ENCODE measurements around the gene PARP8. TPM values are rescaled to one million over a fixed set of nuclear protein-coding genes. Genes with fewer than 3 reads are reported as not detected.
"Not testable (repeated sequence)": the region's sequence is repeated elsewhere in the genome, so short reads cannot be mapped to it uniquely, and the experiment has no call there.

PARP8 gene, protein sequence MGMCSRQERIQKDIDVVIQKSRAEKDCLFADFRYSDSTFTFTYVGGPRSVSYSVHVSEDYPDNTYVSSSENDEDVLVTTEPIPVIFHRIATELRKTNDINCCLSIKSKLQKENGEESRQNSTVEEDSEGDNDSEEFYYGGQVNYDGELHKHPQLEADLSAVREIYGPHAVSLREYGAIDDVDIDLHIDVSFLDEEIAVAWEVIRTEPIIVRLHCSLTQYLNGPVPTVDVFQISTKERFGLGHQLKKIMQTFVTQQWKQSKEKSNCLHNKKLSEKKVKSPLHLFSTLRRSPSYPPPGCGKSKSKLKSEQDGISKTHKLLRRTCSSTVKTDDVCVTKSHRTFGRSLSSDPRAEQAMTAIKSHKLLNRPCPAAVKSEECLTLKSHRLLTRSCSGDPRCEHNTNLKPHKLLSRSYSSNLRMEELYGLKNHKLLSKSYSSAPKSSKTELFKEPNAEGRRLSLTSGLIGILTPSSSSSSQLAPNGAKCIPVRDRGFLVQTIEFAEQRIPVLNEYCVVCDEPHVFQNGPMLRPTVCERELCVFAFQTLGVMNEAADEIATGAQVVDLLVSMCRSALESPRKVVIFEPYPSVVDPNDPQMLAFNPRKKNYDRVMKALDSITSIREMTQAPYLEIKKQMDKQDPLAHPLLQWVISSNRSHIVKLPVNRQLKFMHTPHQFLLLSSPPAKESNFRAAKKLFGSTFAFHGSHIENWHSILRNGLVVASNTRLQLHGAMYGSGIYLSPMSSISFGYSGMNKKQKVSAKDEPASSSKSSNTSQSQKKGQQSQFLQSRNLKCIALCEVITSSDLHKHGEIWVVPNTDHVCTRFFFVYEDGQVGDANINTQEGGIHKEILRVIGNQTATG
- total RNA-seq (2014; rRNA removed) (0.07 and 0.69 TPM in 2 replicates), Bru-seq, nascent RNA (percentile 24 among the genes with signal in this experiment), BruChase-seq, experiment 1, labeled RNA remaining after a 6-hour chase (percentile 13 among the genes with signal in this experiment), BruChase-seq, experiment 2, labeled RNA remaining after a 2-hour chase (percentile 23 among the genes with signal in this experiment)
- long read RNA-seq, partial matches to known transcripts, result 1 of 1 reads
- long read RNA-seq, other reads (novel, unspliced or antisense), result 0 of 1 reads

DNA sequence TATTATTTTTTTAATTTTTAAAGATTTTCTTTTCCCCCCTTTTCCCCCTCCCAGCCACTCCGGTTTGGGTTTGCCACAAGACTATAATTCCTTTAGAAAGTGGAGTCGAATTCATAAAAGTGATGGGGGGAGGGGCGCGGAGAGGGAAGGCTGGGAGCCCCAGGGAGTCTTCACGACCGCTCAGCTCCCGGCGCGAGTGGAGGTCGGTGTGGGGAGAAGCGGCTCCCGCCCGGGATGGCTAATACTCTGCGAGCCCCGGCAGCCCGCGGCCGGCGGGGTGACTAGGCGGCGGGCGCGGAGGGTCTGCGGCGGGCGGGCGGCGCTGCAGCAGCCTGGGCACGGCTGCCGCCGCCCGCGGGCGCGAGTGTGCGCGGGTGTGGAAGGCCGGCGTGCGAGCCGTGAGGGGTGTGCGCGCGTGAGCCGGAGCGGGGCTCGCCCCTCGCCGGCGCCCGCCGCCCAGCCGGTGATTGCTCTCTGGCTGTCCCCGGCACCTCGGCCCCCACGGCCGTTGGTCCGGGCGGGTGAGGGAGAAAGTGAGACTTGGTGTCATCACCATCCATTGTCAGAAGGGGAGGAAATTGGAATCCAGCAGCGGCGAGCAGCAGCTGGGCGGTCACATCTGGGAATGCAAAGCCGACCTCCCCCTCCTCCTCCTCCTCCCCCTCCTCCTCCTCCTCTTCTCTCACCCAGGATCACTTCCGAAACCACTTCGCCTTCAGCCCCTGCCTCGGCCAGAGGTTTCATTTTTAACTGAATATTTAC lies at the start of gene PARP8:
TSS of gene PARP8 (plus strand) at position 377 of the 762 bp plus-strand sequence. CDS start 459 bp downstream, outside the sequence.
- POLR2A ChIA-PET (ENCODE audit: unreplicated experiment), result no interaction called here
- H3K4me1 ChIP-seq (ENCODE audit: insufficient read depth, low read length), result no peaks in the 10 kb centered on the region
- no peaks in the 10 kb centered on the region for H3K9me2 ChIP-seq (replicated peaks; ENCODE audit: low read length)
- DNase-seq (no peak), ATAC-seq (no peak)
- peak within 1 kb of the TSS; percentile 83 for H3K4me2 ChIP-seq (ENCODE audit: low read length)
- intact Hi-C loops (cut with micrococcal nuclease), result no loop called here
- no TSS peak for BruUV-seq (replicated peaks)
- CTCF ChIA-PET, result no interaction called here
- H3K27me3 ChIP-seq (ENCODE audit: low read length), result peaks cover 16% of the 10 kb centered on the region
- no peak within 1 kb of the TSS for H3K27ac ChIP-seq (ENCODE audit: low read length)
- no peaks in the 10 kb centered on the region for H3K79me2 ChIP-seq (ENCODE audit: low read length)
- no peaks in the 10 kb centered on the region for H3K36me3 ChIP-seq (ENCODE audit: low read depth, low read length)
- no peaks in the 10 kb centered on the region for H3F3A ChIP-seq (ENCODE audit: low read length, unreplicated experiment)
- peak within 1 kb of the TSS; percentile 68 for H2AFZ ChIP-seq (ENCODE audit: low read length)
- no peak for TF ChIP-seq EZH2phosphoT487 (IDR thresholded peaks at IDR 0.05; ENCODE audit: borderline replicate concordance, low read length)
- TF ChIP-seq, protein P1, sequence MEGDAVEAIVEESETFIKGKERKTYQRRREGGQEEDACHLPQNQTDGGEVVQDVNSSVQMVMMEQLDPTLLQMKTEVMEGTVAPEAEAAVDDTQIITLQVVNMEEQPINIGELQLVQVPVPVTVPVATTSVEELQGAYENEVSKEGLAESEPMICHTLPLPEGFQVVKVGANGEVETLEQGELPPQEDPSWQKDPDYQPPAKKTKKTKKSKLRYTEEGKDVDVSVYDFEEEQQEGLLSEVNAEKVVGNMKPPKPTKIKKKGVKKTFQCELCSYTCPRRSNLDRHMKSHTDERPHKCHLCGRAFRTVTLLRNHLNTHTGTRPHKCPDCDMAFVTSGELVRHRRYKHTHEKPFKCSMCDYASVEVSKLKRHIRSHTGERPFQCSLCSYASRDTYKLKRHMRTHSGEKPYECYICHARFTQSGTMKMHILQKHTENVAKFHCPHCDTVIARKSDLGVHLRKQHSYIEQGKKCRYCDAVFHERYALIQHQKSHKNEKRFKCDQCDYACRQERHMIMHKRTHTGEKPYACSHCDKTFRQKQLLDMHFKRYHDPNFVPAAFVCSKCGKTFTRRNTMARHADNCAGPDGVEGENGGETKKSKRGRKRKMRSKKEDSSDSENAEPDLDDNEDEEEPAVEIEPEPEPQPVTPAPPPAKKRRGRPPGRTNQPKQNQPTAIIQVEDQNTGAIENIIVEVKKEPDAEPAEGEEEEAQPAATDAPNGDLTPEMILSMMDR (conservative IDR thresholded peaks at IDR 0.05; ENCODE audit: low read depth, low read length), result no peak
- no peak for TF ChIP-seq EZH2 (IDR thresholded peaks at IDR 0.05; ENCODE audit: low read length, unreplicated experiment)
- peak within 1 kb of the TSS; percentile 66 for H3K4me3 ChIP-seq (ENCODE audit: low read length)
- no peaks in the 10 kb centered on the region for H3K9me3 ChIP-seq (ENCODE audit: low read length)
- no peaks in the 10 kb centered on the region for H4K20me1 ChIP-seq (ENCODE audit: low read length)
- H3K9ac ChIP-seq (ENCODE audit: low read length), result no peak within 1 kb of the TSS

DNA sequence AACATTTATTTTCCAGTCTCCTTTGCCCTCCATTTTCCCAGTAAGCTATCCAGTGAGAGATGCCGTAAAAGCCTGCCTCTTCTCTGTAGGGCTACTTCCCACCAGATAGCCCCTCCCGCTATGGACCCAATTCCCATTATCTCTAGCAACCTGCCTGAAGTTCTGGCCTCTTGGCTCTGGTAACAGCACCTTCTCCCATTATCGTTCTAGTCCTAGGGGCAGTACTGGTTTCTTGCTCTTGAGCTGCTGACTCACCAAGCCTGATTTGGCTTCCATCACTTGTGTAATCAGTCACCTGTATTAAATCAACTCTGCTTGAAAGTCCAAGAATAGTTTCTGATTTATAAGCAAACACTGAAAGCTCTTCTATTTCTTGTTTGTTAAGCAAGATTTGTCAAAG lies 42.8 kb upstream of the PARP8 start:
- TF ChIP-seq, protein P1 (conservative IDR thresholded peaks at IDR 0.05; ENCODE audit: low read depth, low read length), result no peak
- TF ChIP-seq EZH2phosphoT487 (IDR thresholded peaks at IDR 0.05; ENCODE audit: borderline replicate concordance, low read length) (no peak), EZH2 (IDR thresholded peaks at IDR 0.05; ENCODE audit: low read length, unreplicated experiment) (no peak)
- intact Hi-C loops (cut with micrococcal nuclease), result no loop called here
- no peaks in the 10 kb centered on the region for H3K4me1 ChIP-seq (ENCODE audit: insufficient read depth, low read length)
- H3K27me3 ChIP-seq (ENCODE audit: low read length), result no peaks in the 10 kb centered on the region
- H3K36me3 ChIP-seq (ENCODE audit: low read depth, low read length), result no peaks in the 10 kb centered on the region
- ChIA-PET CTCF (no interaction called here), POLR2A (ENCODE audit: unreplicated experiment) (no interaction called here)
- H3F3A ChIP-seq (ENCODE audit: low read length, unreplicated experiment), result no peaks in the 10 kb centered on the region
- no peaks in the 10 kb centered on the region for H3K9me3 ChIP-seq (ENCODE audit: low read length)
- no peak overlapping the region for H3K9ac ChIP-seq (ENCODE audit: low read length)
- no peaks in the 10 kb centered on the region for H4K20me1 ChIP-seq (ENCODE audit: low read length)
- H3K79me2 ChIP-seq (ENCODE audit: low read length), result no peaks in the 10 kb centered on the region
- H3K9me2 ChIP-seq (replicated peaks; ENCODE audit: low read length), result no peaks in the 10 kb centered on the region
- DNase-seq (no peak), ATAC-seq (no peak)
- BruUV-seq (replicated peaks), result no TSS peak
- no peak overlapping the region for H2AFZ ChIP-seq (ENCODE audit: low read length)
- H3K27ac ChIP-seq (ENCODE audit: low read length), result no peak overlapping the region
- no peak overlapping the region for H3K4me3 ChIP-seq (ENCODE audit: low read length)
- H3K4me2 ChIP-seq (ENCODE audit: low read length), result no peak overlapping the region

DNA sequence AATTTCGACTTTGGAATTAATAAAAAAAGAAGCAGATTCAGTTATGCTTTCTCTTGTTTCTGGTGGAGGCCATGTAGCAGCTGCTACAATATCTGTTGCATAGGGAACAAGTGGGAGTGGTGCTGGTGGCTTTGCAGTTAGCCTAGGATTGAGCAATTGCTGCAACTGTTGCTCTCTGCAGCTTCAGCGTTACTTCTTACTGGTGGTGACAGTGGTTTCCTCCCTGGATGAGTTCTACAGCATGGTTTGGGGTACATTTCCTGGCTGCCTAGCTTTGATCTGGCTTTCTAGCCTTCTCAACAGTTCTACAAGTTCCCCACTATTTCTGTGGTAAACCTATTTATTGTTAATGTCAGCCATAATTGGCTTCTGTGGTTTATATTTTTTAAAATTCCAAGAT lies 31.6 kb upstream of the PARP8 start:
- CTCF ChIA-PET; H4K20me1 ChIP-seq (ENCODE audit: low read length); H3K4me3 ChIP-seq (ENCODE audit: low read length); H3F3A ChIP-seq (ENCODE audit: low read length, unreplicated experiment); DNase-seq; H3K9ac ChIP-seq (ENCODE audit: low read length); H3K9me3 ChIP-seq (ENCODE audit: low read length); H3K27ac ChIP-seq (ENCODE audit: low read length); H3K36me3 ChIP-seq (ENCODE audit: low read depth, low read length); H2AFZ ChIP-seq (ENCODE audit: low read length); BruUV-seq (replicated peaks); H3K27me3 ChIP-seq (ENCODE audit: low read length); POLR2A ChIA-PET (ENCODE audit: unreplicated experiment); H3K9me2 ChIP-seq (replicated peaks; ENCODE audit: low read length); H3K79me2 ChIP-seq (ENCODE audit: low read length); intact Hi-C loops (cut with micrococcal nuclease); ATAC-seq; H3K4me2 ChIP-seq (ENCODE audit: low read length); H3K4me1 ChIP-seq (ENCODE audit: insufficient read depth, low read length): not testable (repeated sequence)

DNA sequence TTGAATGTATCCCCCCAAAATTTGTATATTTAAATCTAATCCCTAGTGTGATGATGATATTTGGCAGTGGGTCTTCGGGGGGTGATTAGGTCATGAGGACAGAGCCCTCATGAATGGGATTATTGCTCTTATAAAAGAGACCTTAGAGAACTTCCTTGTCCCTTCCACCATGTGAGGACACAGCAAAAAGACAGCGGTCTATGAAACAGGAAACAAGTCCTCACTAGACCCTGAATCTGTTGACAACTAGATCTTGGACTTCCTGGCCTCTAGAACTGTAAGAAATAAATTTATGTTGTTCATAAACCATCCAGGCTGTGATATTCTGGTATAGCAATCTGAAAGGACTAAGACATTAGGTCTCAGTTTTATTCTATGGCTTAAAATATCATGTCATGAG lies 28.9 kb upstream of the PARP8 start:
- H3K36me3 ChIP-seq (ENCODE audit: low read depth, low read length); H3K4me2 ChIP-seq (ENCODE audit: low read length); BruUV-seq (replicated peaks); intact Hi-C loops (cut with micrococcal nuclease); H3K9me2 ChIP-seq (replicated peaks; ENCODE audit: low read length); H3K4me1 ChIP-seq (ENCODE audit: insufficient read depth, low read length); H3K27ac ChIP-seq (ENCODE audit: low read length); H3F3A ChIP-seq (ENCODE audit: low read length, unreplicated experiment); POLR2A ChIA-PET (ENCODE audit: unreplicated experiment); H3K9me3 ChIP-seq (ENCODE audit: low read length); H3K9ac ChIP-seq (ENCODE audit: low read length); CTCF ChIA-PET; H2AFZ ChIP-seq (ENCODE audit: low read length); H4K20me1 ChIP-seq (ENCODE audit: low read length); ATAC-seq; H3K4me3 ChIP-seq (ENCODE audit: low read length); DNase-seq; H3K79me2 ChIP-seq (ENCODE audit: low read length); H3K27me3 ChIP-seq (ENCODE audit: low read length): not testable (repeated sequence)

Data from PC-3 (cell line).